Thyroid gland (tissue), 4 donors: ENCODE data around the gene RHAG. TPM values are rescaled to one million over a fixed set of nuclear protein-coding genes. Genes with fewer than 3 reads are reported as not detected.
"Not testable (repeated sequence)": the region's sequence is repeated elsewhere in the genome, so short reads cannot be mapped to it uniquely, and the experiment has no call there.

ENCODE experiments used
- DNase-seq, 2 donors: peaks; one replicate each; pipeline ENCODE4 v3.0.0-alpha.2; 2019
- H3K27ac ChIP-seq, 3 donors: fragments of 200-600 bp; sonication (generic); 1 replicate in 2 of 3; 2 replicates in 1 of 3; pipeline ENCODE4 v1.5.1; 2016 to 2019; ENCODE audit warnings: mild to moderate bottlenecking in 1 of 3, moderate library complexity in 1 of 3
- H3K27me3 ChIP-seq: fragments of 200-600 bp; sonication (generic); one replicate; pipeline ENCODE4 v1.5.1; 2019
- H3K36me3 ChIP-seq, 2 donors: fragments of 200-600 bp; sonication (generic); one replicate each; pipeline ENCODE4 v1.5.1; 2016 to 2019
- H3K4me1 ChIP-seq, 2 donors: fragments of 200-600 bp; sonication (generic); one replicate each; pipeline ENCODE4 v1.5.1; 2017 to 2019
- H3K4me3 ChIP-seq, 3 donors: fragments of 200-600 bp; sonication (generic); replicated peaks in 1 of 3; 1 replicate in 2 of 3; 2 replicates in 1 of 3; pipeline ENCODE4 v1.5.1; 2016; ENCODE audit warnings: mild to moderate bottlenecking in 1 of 3
- H3K9me3 ChIP-seq: fragments of 200-600 bp; sonication (generic); one replicate; pipeline ENCODE4 v1.5.1; 2017
- POLR2A ChIP-seq, 2 donors: fragments of 450-650 bp; IDR thresholded peaks; one replicate each; pipeline ENCODE4 v1.6.1; 2017; ENCODE audit warnings: antibody characterized with exemption in 2 of 2, mild to moderate bottlenecking in 2 of 2, moderate library complexity in 1 of 2
- WGBS, 2 donors: methylation state at CpG; one replicate each; pipeline ENCODE4 v1.1.5; 2017; 5-methylcytosine and 5-hydroxymethylcytosine counted together
- intact Hi-C: fragments of 100-400 bp; cut with DNase I; formaldehyde crosslinking; loops from one replicate; pipeline ENCODE4 v1.15.1; 2023
- total RNA-seq, 4 donors: library from RNA; depleted of rRNA; stranded (reverse); fragments of >200 nt; gene quantifications; one replicate each; pipeline ENCODE4 v1.2.3, GENCODE V29; 2016
- TF ChIP-seq, protein P1 (sequence below), 6 experiments: fragments of 200-600 bp in 3 of 6; fragments of 450-650 bp in 3 of 6; sonication (generic) in 3 of 6; IDR thresholded peaks; one replicate each; pipeline ENCODE4 v1.5.1; 2016 to 2019; ENCODE audit warnings: antibody characterized with exemption in 6 of 6, mild to moderate bottlenecking in 2 of 6, inconsistent platforms in 1 of 6, moderate library complexity in 1 of 6

Gene RHAG
- total RNA-seq, 4 donors from 2014 or later: not detected

DNA sequence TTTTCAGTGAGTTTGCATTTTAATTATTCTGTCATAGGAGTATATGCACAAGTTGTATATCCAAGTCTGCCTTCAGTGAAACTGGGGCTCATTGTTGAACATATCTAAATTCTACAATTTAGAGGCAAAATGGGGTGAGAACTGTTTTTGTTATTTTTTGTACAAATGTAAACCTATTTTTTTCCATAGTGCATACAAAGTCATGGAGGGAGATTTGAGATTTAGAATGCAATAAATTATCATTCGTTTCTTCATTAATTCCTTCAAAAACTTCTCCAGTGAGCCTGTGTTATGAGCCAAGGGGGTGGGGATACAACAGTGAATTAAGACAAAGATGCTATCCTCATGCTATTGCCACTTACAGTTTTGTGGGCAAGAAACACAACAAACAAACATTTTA lies 29.8 kb upstream of the RHAG start:
- no peaks in the 10 kb centered on the region for H3K27me3 ChIP-seq
- H3K36me3 ChIP-seq: no peaks in the 10 kb centered on the region
- H3K27ac ChIP-seq: no peak overlapping the region
- no peak for DNase-seq
- H3K4me3 ChIP-seq: no peak overlapping the region
- no peaks in the 10 kb centered on the region for H3K9me3 ChIP-seq
- intact Hi-C loops: no loop called here
- TF ChIP-seq, protein P1, sequence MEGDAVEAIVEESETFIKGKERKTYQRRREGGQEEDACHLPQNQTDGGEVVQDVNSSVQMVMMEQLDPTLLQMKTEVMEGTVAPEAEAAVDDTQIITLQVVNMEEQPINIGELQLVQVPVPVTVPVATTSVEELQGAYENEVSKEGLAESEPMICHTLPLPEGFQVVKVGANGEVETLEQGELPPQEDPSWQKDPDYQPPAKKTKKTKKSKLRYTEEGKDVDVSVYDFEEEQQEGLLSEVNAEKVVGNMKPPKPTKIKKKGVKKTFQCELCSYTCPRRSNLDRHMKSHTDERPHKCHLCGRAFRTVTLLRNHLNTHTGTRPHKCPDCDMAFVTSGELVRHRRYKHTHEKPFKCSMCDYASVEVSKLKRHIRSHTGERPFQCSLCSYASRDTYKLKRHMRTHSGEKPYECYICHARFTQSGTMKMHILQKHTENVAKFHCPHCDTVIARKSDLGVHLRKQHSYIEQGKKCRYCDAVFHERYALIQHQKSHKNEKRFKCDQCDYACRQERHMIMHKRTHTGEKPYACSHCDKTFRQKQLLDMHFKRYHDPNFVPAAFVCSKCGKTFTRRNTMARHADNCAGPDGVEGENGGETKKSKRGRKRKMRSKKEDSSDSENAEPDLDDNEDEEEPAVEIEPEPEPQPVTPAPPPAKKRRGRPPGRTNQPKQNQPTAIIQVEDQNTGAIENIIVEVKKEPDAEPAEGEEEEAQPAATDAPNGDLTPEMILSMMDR (IDR thresholded peaks at IDR 0.05): no peak
- TF ChIP-seq POLR2A (IDR thresholded peaks at IDR 0.05): no peak
- no peaks in the 10 kb centered on the region for H3K4me1 ChIP-seq
- 70% methylated on average over 1 of the region's 1 CpG for WGBS, 2 donors

- no peak for DNase-seq
- no peaks in the 10 kb centered on the region for H3K27me3 ChIP-seq
- 78 to 85% methylated on average over 3 of the region's 3 CpGs for WGBS, 2 donors
- H3K4me1 ChIP-seq: no peaks in the 10 kb centered on the region
- intact Hi-C loops: no loop called here
- H3K36me3 ChIP-seq: no peaks in the 10 kb centered on the region
- H3K4me3 ChIP-seq: no peak overlapping the region
- no peak overlapping the region for H3K27ac ChIP-seq
- no peak for TF ChIP-seq POLR2A (IDR thresholded peaks at IDR 0.05)
- TF ChIP-seq, protein P1 (IDR thresholded peaks at IDR 0.05): no peak
- no peaks in the 10 kb centered on the region for H3K9me3 ChIP-seq
These were observed 28.2 kb upstream of the RHAG start for GRCh38 chr6:49664817-49665216.

- intact Hi-C loops, H3K4me1 ChIP-seq, H3K27me3 ChIP-seq, H3K9me3 ChIP-seq, DNase-seq, H3K4me3 ChIP-seq, H3K27ac ChIP-seq, H3K36me3 ChIP-seq: not testable (repeated sequence)
- WGBS, 2 donors: 88 to 97% methylated on average over 1 of the region's 1 CpG
These were observed 27.4 kb upstream of the RHAG start for GRCh38 chr6:49664054-49664453.

GRCh38 chr6:49662892-49663261 lies 26.2 kb upstream of the RHAG start:
- no peaks in the 10 kb centered on the region for H3K36me3 ChIP-seq
- no peak for DNase-seq
- TF ChIP-seq POLR2A (IDR thresholded peaks at IDR 0.05): no peak
- TF ChIP-seq, protein P1 (IDR thresholded peaks at IDR 0.05): no peak
- no peaks in the 10 kb centered on the region for H3K27me3 ChIP-seq
- H3K27ac ChIP-seq: no peak overlapping the region
- H3K9me3 ChIP-seq: no peaks in the 10 kb centered on the region
- 61 to 63% methylated on average over 1 of the region's 1 CpG for WGBS, 2 donors
- H3K4me3 ChIP-seq: no peak overlapping the region
- no peaks in the 10 kb centered on the region for H3K4me1 ChIP-seq
- intact Hi-C loops: no loop called here

GRCh38 chr6:49662231-49662891 lies 25.7 kb upstream of the RHAG start:
- H3K4me3 ChIP-seq: no peak overlapping the region
- H3K4me1 ChIP-seq: no peaks in the 10 kb centered on the region
- no peak for DNase-seq
- H3K36me3 ChIP-seq: no peaks in the 10 kb centered on the region
- no peaks in the 10 kb centered on the region for H3K9me3 ChIP-seq
- 90% methylated on average over 1 of the region's 1 CpG for WGBS, 2 donors
- no peak overlapping the region for H3K27ac ChIP-seq
- intact Hi-C loops: no loop called here
- TF ChIP-seq, protein P1 (IDR thresholded peaks at IDR 0.05): no peak
- no peak for TF ChIP-seq POLR2A (IDR thresholded peaks at IDR 0.05)
- H3K27me3 ChIP-seq: no peaks in the 10 kb centered on the region
